AG04450 (cell line): ENCODE measurements around the gene SDR39U1. TPM values are rescaled to one million over a fixed set of nuclear protein-coding genes. Genes with fewer than 3 reads are reported as not detected.
A peak's percentile ranks its signal among the peaks of the same experiment; 100 is the strongest.

Source experiments
- CTCF ChIA-PET: fragments of 300-600, 350-600 bp; formaldehyde crosslinking; extraction: SDS; loops from one replicate; lab custom pipeline; 2022; ENCODE audit warnings: antibody characterized with exemption, inconsistent platforms; lab: Charles Lee
- POLR2A ChIA-PET: fragments of 350-600 bp; formaldehyde crosslinking; extraction: SDS; loops from one replicate; lab custom pipeline; 2021; ENCODE audit warnings: antibody characterized with exemption, inconsistent platforms; lab: Yijun Ruan, JAX
- DNase-seq: peaks from one replicate; pipeline ENCODE4 v3.0.0-alpha.2; 2011; ENCODE audit warnings: low read depth, low spot score
- H3K27ac ChIP-seq: one replicate; pipeline ENCODE4 v1.5.1; 2012; ENCODE audit warnings: low read depth, low read length, control low read depth
- H3K27me3 ChIP-seq: one replicate; pipeline ENCODE4 v1.6.0; 2012; ENCODE audit warnings: low read length; ENCODE audit not compliant: control insufficient read depth, insufficient read depth
- H3K4me3 ChIP-seq: 2 replicates; pipeline ENCODE4 v1.5.1; 2011; ENCODE audit warnings: mild to moderate bottlenecking, low read depth, low read length, control low read depth
- H3K9me3 ChIP-seq: 2 replicates; pipeline ENCODE4 v1.5.1; 2012; ENCODE audit warnings: low read length; ENCODE audit not compliant: control insufficient read depth, insufficient read depth
- CTCF ChIP-seq: IDR thresholded peaks from 2 replicates; pipeline ENCODE4 v1.5.1; 2011; ENCODE audit warnings: low read depth, low read length, control low read depth, inconsistent platforms
- polyA plus RNA-seq: library from polyadenylated mRNA; depleted of rRNA; stranded (reverse); fragments of >200 nt; gene quantifications from 2 replicates; pipeline ENCODE4 v1.2.3, GENCODE V29; 2011

The SDR39U1 gene
- polyA plus RNA-seq, 1 experiment, result 22.9 TPM

- ChIA-PET POLR2A (interaction anchor here (0.6 to 3.1 kb wide), 10 partner anchors 10 to 161 kb away, joined by 3 to 42 read pairs (median 5); partner anchors contain the start of genes LTB4R2, RABGGTA and SDR39U1), CTCF (interaction anchor here (0.6 to 13.3 kb wide), 56 partner anchors 9 to 1124 kb away, joined by 3 to 712 read pairs (median 5); partner anchors contain the start of genes ADCY4, CHMP4A, CIDEB and DHRS1)
- peak overlapping the region; percentile 82 for H3K4me3 ChIP-seq
Measured at GRCh38 chr14:24431569-24432258, 10.9 kb downstream of the SDR39U1 start.

GRCh38 chr14:24430682-24431568, 11.7 kb downstream of the SDR39U1 start:
- peaks cover 3% of the 10 kb centered on the region; the same call in 1 of the 2 replicates for H3K9me3 ChIP-seq
- TF ChIP-seq CTCF, result no peak
- POLR2A ChIA-PET, result interaction anchor here (0.7 to 3.1 kb wide), 16 partner anchors 10 to 160 kb away, joined by 3 to 42 read pairs (median 4); partner anchors contain the start of genes LTB4R2, RABGGTA and SDR39U1

More at GRCh38 chr14:24431569-24432258, 10.9 kb downstream of the SDR39U1 start:
- H3K27ac ChIP-seq, result no peak overlapping the region
- H3K9me3 ChIP-seq, result peaks cover 3% of the 10 kb centered on the region; the same call in 1 of the 2 replicates
- no peaks in the 10 kb centered on the region for H3K27me3 ChIP-seq
- peak; percentile 97 for TF ChIP-seq CTCF
- DNase-seq, result peak; percentile 85

GRCh38 chr14:24430143-24430681, 12.4 kb downstream of the SDR39U1 start:
- POLR2A ChIA-PET, result interaction anchor here (0.6 to 3.1 kb wide), 17 partner anchors 11 to 171 kb away, joined by 3 to 42 read pairs (median 3); partner anchors contain the start of genes DHRS1, NOP9, NYNRIN and SDR39U1
- H3K9me3 ChIP-seq, result peaks cover 3% of the 10 kb centered on the region; the same call in 1 of the 2 replicates
- TF ChIP-seq CTCF, result no peak
- no peak for DNase-seq
- peak overlapping the region; percentile 82 for H3K4me3 ChIP-seq
- CTCF ChIA-PET, result interaction anchor here (0.6 to 13.3 kb wide), 15 partner anchors 12 to 234 kb away, joined by 3 to 712 read pairs (median 24); partner anchors contain the start of genes ADCY4, CIDEB, LTB4R and LTB4R2
- H3K27me3 ChIP-seq, result no peaks in the 10 kb centered on the region
- H3K27ac ChIP-seq, result peak overlapping the region; percentile 87

More at GRCh38 chr14:24430682-24431568, 11.7 kb downstream of the SDR39U1 start:
- no peak for DNase-seq
- Histone ChIP-seq H3K4me3 (peak overlapping the region; percentile 82), H3K27ac (peak overlapping the region; percentile 87), H3K27me3 (no peaks in the 10 kb centered on the region)
- CTCF ChIA-PET, result interaction anchor here (0.6 to 13.3 kb wide), 53 partner anchors 8 to 1112 kb away, joined by 3 to 712 read pairs (median 6); partner anchors contain the start of genes ADCY4, CHMP4A, CIDEB and DHRS1

GRCh38 chr14:24429395-24430142, 13.0 kb downstream of the SDR39U1 start, which contains the start of the genes CBLN3 and KHNYN:
TSS of gene CBLN3 (minus strand) at chr14:24429668. CDS start at chr14:24429054, 614 bp downstream.
TSS of gene KHNYN (plus strand) at chr14:24429954. CDS start at chr14:24430731, 777 bp downstream.
- TF ChIP-seq CTCF, result no peak
- H3K27ac ChIP-seq, result peak within 1 kb of the TSS; percentile 87
- CTCF ChIA-PET, result interaction anchor here (2.8 to 13.3 kb wide), 3 partner anchors 12 to 98 kb away, joined by 41 to 712 read pairs (median 160); partner anchors contain the start of genes ADCY4 and RIPK3
- peak; percentile 58 for DNase-seq
- POLR2A ChIA-PET, result interaction anchor here (0.6 to 3.1 kb wide), 15 partner anchors 13 to 170 kb away, joined by 3 to 42 read pairs (median 3); partner anchors contain the start of genes DHRS1, NOP9, NYNRIN and SDR39U1
- H3K4me3 ChIP-seq, result peak within 1 kb of the TSS; percentile 82
- H3K9me3 ChIP-seq, result peaks cover 3% of the 10 kb centered on the region; the same call in 1 of the 2 replicates
- no peaks in the 10 kb centered on the region for H3K27me3 ChIP-seq
